Neural cell (in vitro differentiated cells): Measurements from ENCODE around the gene PMM2. TPM values are rescaled to one million over a fixed set of nuclear protein-coding genes. Genes with fewer than 3 reads are reported as not detected.

Source experiments
- H2AFZ ChIP-seq: fragments of 200-600, 300-800 bp; sonication (generic), shearing (Covaris generic); 2 replicates; pipeline ENCODE4 v1.6.0; 2014; ENCODE audit warnings: low read depth, mild to moderate bottlenecking, antibody characterized with exemption, low read length, moderate library complexity
- H3F3A ChIP-seq: fragments of 200-600 bp; shearing (Covaris generic); 2 replicates; pipeline ENCODE4 v1.6.1; 2016; ENCODE audit warnings: mild to moderate bottlenecking, moderate library complexity, mixed read lengths, antibody characterized with exemption, low read length; ENCODE audit not compliant: insufficient read depth, poor library complexity, severe bottlenecking
- H3K27ac ChIP-seq: fragments of 200-600, 300-800 bp; sonication (generic), shearing (Covaris generic); 2 replicates; pipeline ENCODE4 v1.5.1; 2014; ENCODE audit warnings: mild to moderate bottlenecking, low read length, moderate library complexity
- H3K27me3 ChIP-seq: fragments of 300-800, 200-600 bp; sonication (generic), shearing (Covaris generic); 2 replicates; pipeline ENCODE4 v1.6.0; 2014; ENCODE audit warnings: mild to moderate bottlenecking, low read depth, low read length, moderate library complexity; ENCODE audit not compliant: insufficient read depth
- H3K36me3 ChIP-seq: fragments of 300-800, 200-600 bp; sonication (generic), shearing (Covaris generic); 2 replicates; pipeline ENCODE4 v1.5.1; 2014; ENCODE audit warnings: mild to moderate bottlenecking, antibody characterized with exemption, low read length, moderate library complexity; ENCODE audit not compliant: insufficient read depth
- H3K4me2 ChIP-seq: fragments of 300-800, 200-600 bp; sonication (generic), shearing (Covaris generic); 2 replicates; pipeline ENCODE4 v1.6.0; 2014; ENCODE audit warnings: mild to moderate bottlenecking, low read length
- H3K4me3 ChIP-seq: fragments of 300-800, 200-600 bp; sonication (generic), shearing (Covaris generic); 2 replicates; pipeline ENCODE4 v1.5.1; 2014; ENCODE audit warnings: mild to moderate bottlenecking, low read length, moderate library complexity
- H3K79me2 ChIP-seq: fragments of 200-600 bp; shearing (Covaris generic); replicated peaks from 2 replicates; pipeline ENCODE4 v1.6.0; 2014; ENCODE audit warnings: mild to moderate bottlenecking, low read length, moderate library complexity; ENCODE audit not compliant: insufficient read depth
- H3K9ac ChIP-seq: fragments of 300-800, 200-600 bp; sonication (generic), shearing (Covaris generic); 2 replicates; pipeline ENCODE4 v1.6.1; 2016; ENCODE audit warnings: mild to moderate bottlenecking, low read length, mixed read lengths
- H3K9me2 ChIP-seq: fragments of 200-600 bp; shearing (Covaris generic); 2 replicates; pipeline ENCODE4 v1.6.1; 2016; ENCODE audit warnings: mild to moderate bottlenecking, low read length, mixed read lengths; ENCODE audit not compliant: insufficient read depth
- H3K9me3 ChIP-seq: fragments of 200-600, 300-800 bp; sonication (generic), shearing (Covaris generic); 2 replicates; pipeline ENCODE4 v1.6.1; 2016; ENCODE audit warnings: mild to moderate bottlenecking, mixed run types, low read length, moderate library complexity, mixed read lengths
- H4K20me1 ChIP-seq: fragments of 200-600 bp; shearing (Covaris generic); 2 replicates; pipeline ENCODE4 v1.6.1; 2016; ENCODE audit warnings: mild to moderate bottlenecking, mixed run types; ENCODE audit not compliant: insufficient read depth
- EP300 ChIP-seq: fragments of 450-650 bp; conservative IDR thresholded peaks from 2 replicates; pipeline ENCODE4 v1.6.1; 2014; ENCODE audit warnings: antibody characterized with exemption, mild to moderate bottlenecking, moderate library complexity; ENCODE audit not compliant: poor library complexity, severe bottlenecking
- EZH2 ChIP-seq: fragments of 200-600, 300-800 bp; shearing (Covaris generic), sonication (generic); IDR thresholded peaks from 2 replicates; pipeline ENCODE4 v1.6.1; 2014; ENCODE audit warnings: antibody characterized with exemption, low read length, borderline replicate concordance, mild to moderate bottlenecking; ENCODE audit not compliant: insufficient read depth, poor library complexity, severe bottlenecking
- MXI1 ChIP-seq: fragments of 450-650 bp; conservative IDR thresholded peaks from 2 replicates; pipeline ENCODE4 v1.6.1; 2014; ENCODE audit warnings: antibody characterized with exemption, mild to moderate bottlenecking; ENCODE audit not compliant: poor library complexity, severe bottlenecking
- POLR2AphosphoS5 ChIP-seq: IDR thresholded peaks from 2 replicates; pipeline ENCODE4 v1.6.1; 2012
- RAD21 ChIP-seq: fragments of 450-650 bp; conservative IDR thresholded peaks from 2 replicates; pipeline ENCODE4 v1.6.1; 2014; ENCODE audit warnings: antibody characterized with exemption, mild to moderate bottlenecking, moderate library complexity
- SMC3 ChIP-seq: fragments of 450-650 bp; conservative IDR thresholded peaks from 2 replicates; pipeline ENCODE4 v1.6.1; 2014; ENCODE audit warnings: antibody characterized with exemption, mild to moderate bottlenecking, moderate library complexity; ENCODE audit not compliant: poor library complexity
- TAF1 ChIP-seq: IDR thresholded peaks from 2 replicates; pipeline ENCODE4 v1.6.1; 2012; ENCODE audit warnings: low read depth
- polyA plus RNA-seq: library from polyadenylated mRNA; depleted of rRNA; stranded (reverse); fragments of >200 nt; gene quantifications from 2 replicates; pipeline ENCODE4 v1.2.3, GENCODE V29; 2014
- TF ChIP-seq, protein P1 (sequence below): IDR thresholded peaks from 2 replicates; pipeline ENCODE4 v1.6.1; 2012; ENCODE audit warnings: borderline replicate concordance
- TF ChIP-seq, protein P2 (sequence below): fragments of 450-650 bp; IDR thresholded peaks from 2 replicates; pipeline ENCODE4 v1.5.1; 2014; ENCODE audit warnings: antibody characterized with exemption, mild to moderate bottlenecking, moderate library complexity; ENCODE audit not compliant: poor library complexity, severe bottlenecking

PMM2 gene
- polyA plus RNA-seq, 1 donor from 2014 or later, result 20.2 TPM

DNA sequence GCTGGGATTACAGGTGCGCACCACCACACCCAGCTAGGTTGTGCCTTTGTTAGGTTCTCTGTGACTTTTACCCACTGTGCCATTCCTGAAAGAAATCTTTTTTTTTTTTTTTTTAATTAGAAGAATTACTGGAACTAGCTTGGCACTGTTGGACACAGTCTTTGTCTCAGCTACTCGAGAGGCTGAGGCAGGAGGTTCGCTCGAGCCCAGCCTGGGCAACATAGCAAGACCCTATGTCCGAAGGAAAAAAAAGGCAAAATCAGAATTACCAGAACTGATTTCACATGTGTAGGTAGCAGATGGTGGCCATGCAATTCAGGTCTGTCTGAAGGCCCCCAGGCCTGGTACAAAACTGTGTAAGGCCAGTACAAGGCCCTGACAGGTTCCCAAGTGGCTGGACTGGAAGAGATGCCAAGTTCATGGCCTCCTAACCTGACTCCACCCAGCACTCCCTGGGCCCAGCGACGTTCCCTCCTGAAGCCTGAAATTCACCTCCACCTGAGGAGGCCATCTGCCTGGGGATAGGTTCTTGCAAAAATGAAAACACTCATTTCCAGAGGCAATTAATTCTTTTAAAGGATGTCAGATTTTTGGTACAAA, 48.2 kb downstream of the PMM2 start:
- no peaks in the 10 kb centered on the region for H4K20me1 ChIP-seq
- H3K4me3 ChIP-seq, result no peak overlapping the region
- H2AFZ ChIP-seq, result no peak overlapping the region
- H3K4me2 ChIP-seq, result no peak overlapping the region
- no peaks in the 10 kb centered on the region for H3K79me2 ChIP-seq
- H3K9me3 ChIP-seq, result no peaks in the 10 kb centered on the region
- TF ChIP-seq EP300 (no peak), POLR2AphosphoS5 (no peak), TAF1 (no peak), EZH2 (no peak), MXI1 (no peak), RAD21 (no peak), SMC3 (no peak)
- TF ChIP-seq, protein P1, sequence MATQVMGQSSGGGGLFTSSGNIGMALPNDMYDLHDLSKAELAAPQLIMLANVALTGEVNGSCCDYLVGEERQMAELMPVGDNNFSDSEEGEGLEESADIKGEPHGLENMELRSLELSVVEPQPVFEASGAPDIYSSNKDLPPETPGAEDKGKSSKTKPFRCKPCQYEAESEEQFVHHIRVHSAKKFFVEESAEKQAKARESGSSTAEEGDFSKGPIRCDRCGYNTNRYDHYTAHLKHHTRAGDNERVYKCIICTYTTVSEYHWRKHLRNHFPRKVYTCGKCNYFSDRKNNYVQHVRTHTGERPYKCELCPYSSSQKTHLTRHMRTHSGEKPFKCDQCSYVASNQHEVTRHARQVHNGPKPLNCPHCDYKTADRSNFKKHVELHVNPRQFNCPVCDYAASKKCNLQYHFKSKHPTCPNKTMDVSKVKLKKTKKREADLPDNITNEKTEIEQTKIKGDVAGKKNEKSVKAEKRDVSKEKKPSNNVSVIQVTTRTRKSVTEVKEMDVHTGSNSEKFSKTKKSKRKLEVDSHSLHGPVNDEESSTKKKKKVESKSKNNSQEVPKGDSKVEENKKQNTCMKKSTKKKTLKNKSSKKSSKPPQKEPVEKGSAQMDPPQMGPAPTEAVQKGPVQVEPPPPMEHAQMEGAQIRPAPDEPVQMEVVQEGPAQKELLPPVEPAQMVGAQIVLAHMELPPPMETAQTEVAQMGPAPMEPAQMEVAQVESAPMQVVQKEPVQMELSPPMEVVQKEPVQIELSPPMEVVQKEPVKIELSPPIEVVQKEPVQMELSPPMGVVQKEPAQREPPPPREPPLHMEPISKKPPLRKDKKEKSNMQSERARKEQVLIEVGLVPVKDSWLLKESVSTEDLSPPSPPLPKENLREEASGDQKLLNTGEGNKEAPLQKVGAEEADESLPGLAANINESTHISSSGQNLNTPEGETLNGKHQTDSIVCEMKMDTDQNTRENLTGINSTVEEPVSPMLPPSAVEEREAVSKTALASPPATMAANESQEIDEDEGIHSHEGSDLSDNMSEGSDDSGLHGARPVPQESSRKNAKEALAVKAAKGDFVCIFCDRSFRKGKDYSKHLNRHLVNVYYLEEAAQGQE, result no peak
- TF ChIP-seq, protein P2, sequence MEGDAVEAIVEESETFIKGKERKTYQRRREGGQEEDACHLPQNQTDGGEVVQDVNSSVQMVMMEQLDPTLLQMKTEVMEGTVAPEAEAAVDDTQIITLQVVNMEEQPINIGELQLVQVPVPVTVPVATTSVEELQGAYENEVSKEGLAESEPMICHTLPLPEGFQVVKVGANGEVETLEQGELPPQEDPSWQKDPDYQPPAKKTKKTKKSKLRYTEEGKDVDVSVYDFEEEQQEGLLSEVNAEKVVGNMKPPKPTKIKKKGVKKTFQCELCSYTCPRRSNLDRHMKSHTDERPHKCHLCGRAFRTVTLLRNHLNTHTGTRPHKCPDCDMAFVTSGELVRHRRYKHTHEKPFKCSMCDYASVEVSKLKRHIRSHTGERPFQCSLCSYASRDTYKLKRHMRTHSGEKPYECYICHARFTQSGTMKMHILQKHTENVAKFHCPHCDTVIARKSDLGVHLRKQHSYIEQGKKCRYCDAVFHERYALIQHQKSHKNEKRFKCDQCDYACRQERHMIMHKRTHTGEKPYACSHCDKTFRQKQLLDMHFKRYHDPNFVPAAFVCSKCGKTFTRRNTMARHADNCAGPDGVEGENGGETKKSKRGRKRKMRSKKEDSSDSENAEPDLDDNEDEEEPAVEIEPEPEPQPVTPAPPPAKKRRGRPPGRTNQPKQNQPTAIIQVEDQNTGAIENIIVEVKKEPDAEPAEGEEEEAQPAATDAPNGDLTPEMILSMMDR, result no peak
- H3K27me3 ChIP-seq, result no peaks in the 10 kb centered on the region
- no peaks in the 10 kb centered on the region for H3K36me3 ChIP-seq
- no peaks in the 10 kb centered on the region for H3K9me2 ChIP-seq
- no peak overlapping the region for H3K27ac ChIP-seq
- no peak overlapping the region for H3K9ac ChIP-seq
- no peaks in the 10 kb centered on the region for H3F3A ChIP-seq

DNA sequence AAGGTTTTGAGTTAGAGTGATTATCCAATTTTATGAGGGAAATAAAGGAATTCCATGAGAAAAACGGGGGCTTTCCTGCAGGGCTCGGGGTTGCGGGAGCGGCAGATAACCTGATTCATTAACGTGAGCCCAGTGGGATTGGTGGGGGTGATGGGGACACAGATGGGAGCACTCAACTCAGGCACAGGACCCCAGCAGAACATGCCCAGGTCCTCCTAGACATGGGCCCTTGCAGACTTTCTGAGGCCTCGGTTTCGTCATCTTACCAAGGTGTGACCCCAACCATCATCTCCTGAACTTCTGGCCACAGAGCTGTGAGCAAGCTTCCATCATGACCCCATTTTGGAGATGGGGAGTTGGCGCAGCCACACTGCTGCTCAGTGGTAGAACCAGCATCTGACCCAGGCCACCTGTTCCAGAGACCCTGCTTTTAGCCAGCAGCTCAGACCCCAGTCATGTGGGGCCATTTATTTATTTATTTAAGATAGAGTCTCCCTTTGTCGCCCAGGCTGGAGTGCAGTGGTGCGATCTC, 48.8 kb downstream of the PMM2 start:
- Histone ChIP-seq H3K9ac (no peak overlapping the region), H3K27me3 (no peaks in the 10 kb centered on the region), H3K4me2 (no peak overlapping the region), H3K36me3 (no peaks in the 10 kb centered on the region), H2AFZ (no peak overlapping the region), H3K4me3 (no peak overlapping the region), H3K27ac (no peak overlapping the region), H4K20me1 (no peaks in the 10 kb centered on the region), H3K9me3 (no peaks in the 10 kb centered on the region), H3F3A (no peaks in the 10 kb centered on the region), H3K79me2 (no peaks in the 10 kb centered on the region), H3K9me2 (no peaks in the 10 kb centered on the region)
- no peak for TF ChIP-seq POLR2AphosphoS5
- no peak for TF ChIP-seq RAD21
- no peak for TF ChIP-seq TAF1
- TF ChIP-seq SMC3, result no peak
- TF ChIP-seq MXI1, result no peak
- TF ChIP-seq, protein P2, result no peak
- TF ChIP-seq, protein P1, result no peak
- no peak for TF ChIP-seq EP300
- no peak for TF ChIP-seq EZH2
